Right lobe of liver (tissue), 6 donors: ENCODE results near the gene RAB3IP. TPM values are rescaled to one million over a fixed set of nuclear protein-coding genes. Genes with fewer than 3 reads are reported as not detected.

ENCODE experiments used
- ATAC-seq, 4 donors: fragments of 200-7000 bp; cut with Tn5 transposase; one replicate each; pipeline ENCODE4 v1.9.1; 2020; ENCODE audit warnings: mild to moderate bottlenecking in 4 of 4, moderate library complexity in 4 of 4
- DNase-seq, 3 donors: peaks; one replicate each; pipeline ENCODE4 v3.0.0-alpha.2; 2020
- H3K27ac ChIP-seq, 3 donors: fragments of 200-600 bp; one replicate each; pipeline ENCODE4 v1.8.0; 2022
- H3K27me3 ChIP-seq, 2 donors: fragments of 200-600 bp; one replicate each; pipeline ENCODE4 v1.8.0; 2022
- H3K36me3 ChIP-seq, 4 donors: fragments of 200-600 bp; sonication (generic) in 1 of 4; one replicate each; pipeline versions ENCODE4 v1.5.1 to v1.8.0; 2017 to 2022; ENCODE audit warnings: control low read depth in 1 of 4
- H3K4me1 ChIP-seq, 4 donors: fragments of 200-600 bp; sonication (generic) in 1 of 4; one replicate each; pipeline versions ENCODE4 v1.5.1 to v1.8.0; 2017 to 2022; ENCODE audit warnings: control low read depth in 1 of 4
- H3K4me3 ChIP-seq, 3 donors: fragments of 200-600 bp; one replicate each; pipeline ENCODE4 v1.8.0; 2022
- H3K9me3 ChIP-seq, 4 donors: fragments of 200-600 bp; sonication (generic) in 1 of 4; one replicate each; pipeline versions ENCODE4 v1.5.1 to v1.8.0; 2017 to 2022; ENCODE audit warnings: control low read depth in 1 of 4
- POLR2A ChIP-seq: fragments of 450-650 bp; IDR thresholded peaks from one replicate; pipeline ENCODE4 v1.6.1; 2017; ENCODE audit warnings: antibody characterized with exemption, mild to moderate bottlenecking
- WGBS: methylation state at CpG from one replicate; pipeline ENCODE4 v1.1.6; 2018; ENCODE audit warnings: low coverage, low lambda C conversion rate; ENCODE audit not compliant: insufficient coverage; ENCODE audit errors: missing lambda C conversion rate; 5-methylcytosine and 5-hydroxymethylcytosine counted together
- intact Hi-C, 2 donors: fragments of 100-400 bp; cut with DNase I; formaldehyde crosslinking; loops; one replicate each; pipeline versions ENCODE4 v1.11.2 to v1.14.1; 2022
- total RNA-seq, 6 experiments: library from RNA; depleted of rRNA in 2 of 6; stranded (reverse); fragments of >200 nt in 2 of 6; fragmentation: NEBNext Ultra II Directional in 3 of 6; extraction: Animal tissue kit (Norgen Biotek cat#: 25700) in 3 of 6; gene quantifications; one replicate each; pipeline versions ENCODE4 v1.1.0 to v1.2.4, GENCODE V29; 2016 to 2023
- TF ChIP-seq, protein P1 (sequence below), 4 donors: fragments of 200-600 bp in 3 of 4; fragments of 450-650 bp in 1 of 4; IDR thresholded peaks; one replicate each; pipeline versions ENCODE4 v1.5.1 to v1.8.0; 2016 to 2022; ENCODE audit warnings: antibody characterized with exemption in 4 of 4, mild to moderate bottlenecking in 2 of 4
- donor health status: DM: no; HTN: yes; CAD: no.
- donor health status: DM: no; HTN: no; CAD: no.
- donor health status: DM: no; HTN: no; CAD: no.
- donor health status: DM: no; HTN: yes; CAD: no.
- donor health status: DM: no; HTN: yes; CAD: no.

Gene RAB3IP
- total RNA-seq, 6 experiments from 2014 or later: 13.8 to 16.7 (median 14.5) TPM

DNA sequence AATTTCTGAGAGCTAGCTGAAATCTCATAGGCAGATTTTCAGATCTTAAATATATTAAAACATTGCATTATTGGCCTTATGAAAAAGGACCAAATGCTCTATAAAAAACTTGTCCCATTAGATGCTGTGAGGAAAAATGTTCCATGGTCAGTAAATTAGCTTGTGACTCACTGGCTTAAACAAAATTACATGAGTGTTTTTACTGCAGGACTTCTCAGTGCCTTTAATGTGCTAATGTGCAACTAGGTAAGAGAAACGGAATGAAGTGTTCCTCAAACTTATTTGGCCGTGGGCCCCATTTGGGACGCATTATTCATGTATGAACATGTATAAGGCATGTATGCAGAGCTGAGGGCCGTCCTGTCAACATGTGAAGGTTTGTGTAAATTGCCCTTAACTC, 128.0 kb downstream of the RAB3IP start:
- no peak for ATAC-seq
- TF ChIP-seq, protein P1, sequence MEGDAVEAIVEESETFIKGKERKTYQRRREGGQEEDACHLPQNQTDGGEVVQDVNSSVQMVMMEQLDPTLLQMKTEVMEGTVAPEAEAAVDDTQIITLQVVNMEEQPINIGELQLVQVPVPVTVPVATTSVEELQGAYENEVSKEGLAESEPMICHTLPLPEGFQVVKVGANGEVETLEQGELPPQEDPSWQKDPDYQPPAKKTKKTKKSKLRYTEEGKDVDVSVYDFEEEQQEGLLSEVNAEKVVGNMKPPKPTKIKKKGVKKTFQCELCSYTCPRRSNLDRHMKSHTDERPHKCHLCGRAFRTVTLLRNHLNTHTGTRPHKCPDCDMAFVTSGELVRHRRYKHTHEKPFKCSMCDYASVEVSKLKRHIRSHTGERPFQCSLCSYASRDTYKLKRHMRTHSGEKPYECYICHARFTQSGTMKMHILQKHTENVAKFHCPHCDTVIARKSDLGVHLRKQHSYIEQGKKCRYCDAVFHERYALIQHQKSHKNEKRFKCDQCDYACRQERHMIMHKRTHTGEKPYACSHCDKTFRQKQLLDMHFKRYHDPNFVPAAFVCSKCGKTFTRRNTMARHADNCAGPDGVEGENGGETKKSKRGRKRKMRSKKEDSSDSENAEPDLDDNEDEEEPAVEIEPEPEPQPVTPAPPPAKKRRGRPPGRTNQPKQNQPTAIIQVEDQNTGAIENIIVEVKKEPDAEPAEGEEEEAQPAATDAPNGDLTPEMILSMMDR (IDR thresholded peaks at IDR 0.05): no peak
- no peak for TF ChIP-seq POLR2A
- 62% methylated on average over 4 of the region's 4 CpGs for WGBS
- Histone ChIP-seq H3K9me3 (no peaks in the 10 kb centered on the region), H3K4me1 (no peaks in the 10 kb centered on the region), H3K27ac (no peak overlapping the region), H3K4me3 (no peak overlapping the region), H3K27me3 (no peaks in the 10 kb centered on the region), H3K36me3 (no peaks in the 10 kb centered on the region)
- intact Hi-C loops: no loop called here
- DNase-seq: no peak

DNA sequence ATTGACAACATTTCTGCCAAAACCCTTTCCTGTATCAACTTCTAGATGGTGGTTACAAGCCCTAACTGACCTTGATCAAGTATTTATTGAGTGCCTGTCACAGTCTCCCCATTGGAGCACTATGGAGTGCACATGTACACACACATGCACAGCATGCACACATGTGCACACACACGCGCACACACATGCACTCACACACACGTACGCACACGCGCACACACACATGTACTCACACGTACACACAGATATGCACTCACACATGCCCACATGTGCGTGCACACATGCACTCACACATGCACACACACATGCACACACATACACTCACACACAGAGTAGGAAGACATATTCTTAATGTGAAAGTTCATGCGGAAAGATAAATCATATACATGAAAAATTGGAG, 130.0 kb downstream of the RAB3IP start:
- no peak overlapping the region for H3K4me3 ChIP-seq
- DNase-seq: no peak
- intact Hi-C loops: no loop called here
- H3K4me1 ChIP-seq: no peaks in the 10 kb centered on the region
- no peak overlapping the region for H3K27ac ChIP-seq
- no peaks in the 10 kb centered on the region for H3K27me3 ChIP-seq
- ATAC-seq: no peak
- no peaks in the 10 kb centered on the region for H3K36me3 ChIP-seq
- no peaks in the 10 kb centered on the region for H3K9me3 ChIP-seq
- 81% methylated on average over 9 of the region's 9 CpGs for whole genome bisulfite sequencing
- TF ChIP-seq, protein P1 (IDR thresholded peaks at IDR 0.05): no peak
- no peak for TF ChIP-seq POLR2A

DNA sequence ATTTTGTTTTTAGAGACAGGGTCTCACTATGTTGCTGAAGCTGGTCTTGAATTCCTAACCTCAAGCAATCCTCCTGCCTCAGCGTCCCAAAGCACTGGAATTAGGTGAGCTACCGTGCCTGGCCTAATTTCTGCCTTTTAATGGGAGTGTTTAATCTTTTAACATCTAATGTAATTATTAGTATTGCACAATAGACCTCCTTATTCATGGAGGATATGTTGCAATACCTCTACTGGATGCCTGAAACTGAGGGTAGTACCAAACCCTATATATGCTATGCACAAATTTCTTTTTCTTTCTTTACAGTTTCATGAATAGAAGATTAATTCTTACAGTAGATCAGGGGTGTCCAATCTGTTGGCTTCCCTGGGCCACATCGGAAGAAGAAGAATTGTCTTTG, 134.1 kb downstream of the RAB3IP start:
- Histone ChIP-seq H3K36me3 (no peaks in the 10 kb centered on the region), H3K4me1 (no peaks in the 10 kb centered on the region), H3K9me3 (no peaks in the 10 kb centered on the region), H3K4me3 (no peak overlapping the region), H3K27ac (no peak overlapping the region), H3K27me3 (no peaks in the 10 kb centered on the region)
- intact Hi-C loops: no loop called here
- DNase-seq (no peak), ATAC-seq (no peak)
- TF ChIP-seq, protein P1 (IDR thresholded peaks at IDR 0.05): no peak
- TF ChIP-seq POLR2A: no peak
- WGBS: 38% methylated on average over 3 of the region's 3 CpGs

Other genes with a start within 250 kb of the RAB3IP start
- 10 to 100 TPM; 39.8 to 81.9 (median 54.3) TPM for gene CCT2, start 153.4 kb upstream of the RAB3IP start, total RNA-seq
- gene LRRC10, start 128.0 kb upstream of the RAB3IP start, total RNA-seq: not detected
- not detected for gene BEST3, start 39.6 kb upstream of the RAB3IP start, total RNA-seq
- under 1 TPM in 4 of 6 experiments, not detected in 2; 0.11 to 0.21 (median 0.17) TPM for gene MYRFL, start 86.4 kb downstream of the RAB3IP start, total RNA-seq